HepG2 (cell line): ENCODE results near the gene CNN3. TPM values are rescaled to one million over a fixed set of nuclear protein-coding genes. Genes with fewer than 3 reads are reported as not detected.

Experiments
- EP300 ChIP-seq, 3 experiments: sonication (generic) in 1 of 3; formaldehyde crosslinking in 1 of 3; IDR thresholded peaks; 2 replicates each; pipeline versions ENCODE4 v1.5.1 to v1.6.1; 2011 to 2020; ENCODE audit warnings: low read depth in 2 of 3, low read length in 2 of 3, borderline replicate concordance in 1 of 3, improper control_type of control experiment in 1 of 3, mild to moderate bottlenecking in 1 of 3, missing genetic modification reagents in 1 of 3, moderate library complexity in 1 of 3
- HNRNPLL ChIP-seq: fragments of 200-400 bp; formaldehyde crosslinking; IDR thresholded peaks from 2 replicates; pipeline ENCODE4 v1.6.1; 2017; ENCODE audit warnings: mild to moderate bottlenecking, low read depth, low read length; ENCODE audit not compliant: poor library complexity, severe bottlenecking
- MAX ChIP-seq: IDR thresholded peaks from 2 replicates; pipeline ENCODE4 v1.6.1; 2012; ENCODE audit warnings: inconsistent platforms
- SAP130 ChIP-seq: IDR thresholded peaks from 2 replicates; pipeline ENCODE4 v1.6.1; 2016; ENCODE audit warnings: low read depth
- ZBTB38 ChIP-seq: sonication (generic); formaldehyde crosslinking; IDR thresholded peaks from 2 replicates; pipeline ENCODE4 v1.5.1; 2020; ENCODE audit warnings: mild to moderate bottlenecking, missing genetic modification reagents
- ZNF136 ChIP-seq: sonication (generic); formaldehyde crosslinking; IDR thresholded peaks from 2 replicates; pipeline ENCODE4 v1.8.1; 2022; ENCODE audit warnings: low read depth, mild to moderate bottlenecking, moderate library complexity, missing genetic modification reagents
- ZNF547 ChIP-seq: sonication (generic); formaldehyde crosslinking; IDR thresholded peaks from 2 replicates; pipeline ENCODE4 v1.5.1; 2020; ENCODE audit warnings: mild to moderate bottlenecking, missing genetic modification reagents
- ZSCAN29 ChIP-seq: sonication (generic); formaldehyde crosslinking; conservative IDR thresholded peaks from 2 replicates; pipeline ENCODE4 v1.4.0; 2020; ENCODE audit warnings: mild to moderate bottlenecking, missing genetic modification reagents
- polyA plus RNA-seq, 8 experiments: library from polyadenylated mRNA; depleted of rRNA in 3 of 8; stranded (reverse) in 7 of 8; unstranded in 1 of 8; fragments of >200 nt; fragmentation: Illumina TruSeq in 4 of 8; extraction: Trizol in 4 of 8; gene quantifications; 2 replicates each; pipeline versions ENCODE4 v1.2.1 to v1.2.3, GENCODE V29; 2011 to 2016; ENCODE audit warnings: low read depth in 4 of 8, missing spikeins in 1 of 8, mixed read lengths in 1 of 8; ENCODE audit not compliant: insufficient read depth in 1 of 8
- total RNA-seq, 5 experiments: library from RNA; depleted of rRNA; stranded (reverse); fragments of >200 nt; fragmentation: Illumina TruSeq; extraction: Trizol; gene quantifications; 2 replicates each; pipeline ENCODE4 v1.2.3, GENCODE V29; 2016; ENCODE audit warnings: low read depth in 1 of 5
- TF ChIP-seq, protein P1 (sequence below): sonication (generic); formaldehyde crosslinking; IDR thresholded peaks from 2 replicates; pipeline ENCODE4 v1.4.0; 2020; ENCODE audit warnings: missing genetic modification reagents

Gene CNN3
- total and polyA plus RNA-seq, 2 of the 13 experiments (the other 11 are each of a cell fraction or from before 2014, with no cell fraction given) = 113 to 223 TPM

DNA sequence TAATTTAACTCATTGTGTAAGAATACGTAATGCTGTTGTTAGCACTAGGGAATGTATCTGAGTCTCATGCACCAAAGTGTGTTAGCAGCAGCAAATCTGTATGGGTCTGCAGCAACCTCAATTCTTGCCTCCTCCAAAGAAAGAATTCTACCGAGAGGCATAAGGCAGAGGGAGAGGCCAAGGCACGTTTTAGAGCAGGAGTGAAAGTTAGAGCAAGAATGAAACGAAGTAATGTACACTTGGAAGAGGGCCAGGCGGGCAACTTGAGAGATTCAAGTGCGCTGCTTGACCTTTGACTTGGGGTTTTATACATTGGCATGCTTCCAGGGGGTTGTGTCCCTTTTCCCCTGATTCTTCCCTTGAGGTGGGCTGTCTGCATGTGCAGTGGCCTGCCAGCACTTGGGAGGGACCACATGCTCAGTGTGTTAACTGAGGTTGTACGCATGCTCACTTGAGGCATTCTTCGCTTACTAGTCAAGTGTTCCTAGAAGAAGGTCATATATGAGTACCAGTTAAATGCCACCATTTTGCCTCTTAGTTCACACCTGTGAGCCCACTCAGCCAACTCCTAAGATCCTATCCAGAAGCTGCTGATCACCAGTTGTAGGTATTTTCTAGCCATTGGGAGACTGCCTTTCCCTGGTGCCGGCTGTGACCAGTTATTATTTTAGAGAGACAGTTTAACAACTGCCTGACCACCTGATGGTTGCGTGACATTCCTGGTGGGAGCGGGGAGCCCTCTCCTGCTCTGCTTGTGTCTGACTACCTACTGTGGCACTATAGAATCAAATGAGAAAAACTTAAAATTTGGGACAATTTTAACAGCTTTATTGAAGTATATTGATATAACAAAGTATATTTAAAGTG, 2.7 kb upstream of the CNN3 start (continued):
- TF ChIP-seq HNRNPLL (no peak), EP300 (IDR thresholded peaks at IDR 0.05; ENCODE audit: low read depth in 2 of 2, low read length in 2 of 2) (no peak), EP300 (CRISPR knock-in tag; IDR thresholded peaks at IDR 0.05; ENCODE audit: borderline replicate concordance) (no peak), SAP130 (CRISPR knock-in tag) (peak; percentile 27), ZBTB38 (CRISPR knock-in tag) (peak; percentile 89), ZSCAN29 (CRISPR knock-in tag) (no peak), MAX (peak; percentile 57), ZNF547 (CRISPR knock-in tag) (0 out of 2 replicates have a peak, but pooled peaks have one; percentile 61), ZNF136 (CRISPR knock-in tag) (0 out of 2 replicates have a peak, but pooled peaks have one; percentile 43)
- TF ChIP-seq, protein P1, sequence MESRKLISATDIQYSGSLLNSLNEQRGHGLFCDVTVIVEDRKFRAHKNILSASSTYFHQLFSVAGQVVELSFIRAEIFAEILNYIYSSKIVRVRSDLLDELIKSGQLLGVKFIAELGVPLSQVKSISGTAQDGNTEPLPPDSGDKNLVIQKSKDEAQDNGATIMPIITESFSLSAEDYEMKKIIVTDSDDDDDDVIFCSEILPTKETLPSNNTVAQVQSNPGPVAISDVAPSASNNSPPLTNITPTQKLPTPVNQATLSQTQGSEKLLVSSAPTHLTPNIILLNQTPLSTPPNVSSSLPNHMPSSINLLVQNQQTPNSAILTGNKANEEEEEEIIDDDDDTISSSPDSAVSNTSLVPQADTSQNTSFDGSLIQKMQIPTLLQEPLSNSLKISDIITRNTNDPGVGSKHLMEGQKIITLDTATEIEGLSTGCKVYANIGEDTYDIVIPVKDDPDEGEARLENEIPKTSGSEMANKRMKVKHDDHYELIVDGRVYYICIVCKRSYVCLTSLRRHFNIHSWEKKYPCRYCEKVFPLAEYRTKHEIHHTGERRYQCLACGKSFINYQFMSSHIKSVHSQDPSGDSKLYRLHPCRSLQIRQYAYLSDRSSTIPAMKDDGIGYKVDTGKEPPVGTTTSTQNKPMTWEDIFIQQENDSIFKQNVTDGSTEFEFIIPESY (CRISPR knock-in tag) = peak; percentile 78
